ENCODE measurements around the gene GABRR2. TPM values are rescaled to one million over a fixed set of nuclear protein-coding genes. Genes with fewer than 3 reads are reported as not detected.
A peak's percentile ranks its signal among the peaks of the same experiment; 100 is the strongest.
"Not testable (repeated sequence)": the region's sequence is repeated elsewhere in the genome, so short reads cannot be mapped to it uniquely, and the experiment has no call there.

Gene GABRR2
- total RNA-seq, 1 donor from 2014 or later = under 0.01 TPM

DNA sequence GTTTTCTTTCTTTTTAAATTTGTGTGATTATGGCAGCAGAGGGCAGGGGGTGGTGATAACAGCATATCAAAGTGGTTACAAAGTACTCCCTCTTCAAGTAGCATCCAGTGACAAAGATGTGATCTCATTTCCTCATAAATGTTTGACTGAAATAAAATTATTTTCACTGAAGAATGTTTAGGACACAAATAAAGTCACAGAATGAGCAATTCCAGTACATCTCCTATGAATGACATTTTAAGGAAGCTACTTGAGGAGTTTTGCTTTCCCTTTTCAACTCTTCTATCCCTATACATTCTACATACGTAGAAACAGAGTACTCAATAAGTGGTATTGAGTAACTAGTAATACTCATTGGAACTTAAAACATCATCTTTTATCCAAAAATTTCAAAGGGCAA, 13.9 kb upstream of the GABRR2 start:
- DNase-seq (ENCODE audit: low spot score in 2 of 2) (no peak), FAIRE-seq (no peak)

DNA sequence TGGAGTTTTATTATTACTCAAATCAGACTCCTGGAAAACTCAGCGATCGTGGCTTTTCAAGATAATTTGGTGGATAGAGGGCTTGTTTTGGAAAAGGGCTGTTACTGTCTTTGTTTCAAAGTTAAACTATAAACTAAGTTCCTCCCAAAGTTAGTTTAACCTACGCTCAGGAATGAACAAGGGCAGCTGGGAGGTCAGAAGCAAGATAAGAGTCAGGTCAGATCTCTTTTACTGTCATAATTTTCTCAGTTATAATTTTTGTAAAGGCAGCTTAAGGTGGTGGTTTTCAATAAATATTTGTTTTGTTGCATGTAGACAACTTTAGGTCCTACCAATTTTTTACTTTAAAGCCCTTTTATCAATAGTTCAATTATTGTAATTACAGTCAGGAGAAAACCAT, 9.2 kb upstream of the GABRR2 start:
- DNase-seq (ENCODE audit: low spot score in 2 of 2) (no peak), FAIRE-seq (no peak)

DNA sequence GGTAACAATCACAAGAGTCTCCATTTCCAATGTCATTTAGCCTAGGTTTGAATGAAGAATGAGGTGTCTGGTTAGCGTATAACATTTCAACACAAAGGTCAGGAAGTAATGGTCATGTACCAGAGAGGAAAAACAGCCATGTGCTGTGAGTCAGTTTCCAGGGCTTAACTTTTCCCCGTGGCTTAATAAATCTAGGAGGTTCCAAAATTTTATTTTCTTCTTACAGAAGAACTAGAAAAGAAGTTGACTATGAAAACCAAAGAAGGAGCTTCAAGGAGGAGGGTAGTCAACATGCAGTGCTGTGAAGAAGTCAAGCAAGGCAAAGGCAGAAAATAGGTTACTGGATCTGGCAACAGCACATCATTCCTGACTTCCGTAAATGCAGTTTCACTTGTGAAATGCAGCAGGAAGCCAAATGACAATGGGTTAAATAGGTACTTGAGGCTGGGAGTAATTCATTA, 8.4 kb upstream of the GABRR2 start:
- FAIRE-seq (no peak), DNase-seq (ENCODE audit: low spot score in 2 of 2) (no peak)

DNA sequence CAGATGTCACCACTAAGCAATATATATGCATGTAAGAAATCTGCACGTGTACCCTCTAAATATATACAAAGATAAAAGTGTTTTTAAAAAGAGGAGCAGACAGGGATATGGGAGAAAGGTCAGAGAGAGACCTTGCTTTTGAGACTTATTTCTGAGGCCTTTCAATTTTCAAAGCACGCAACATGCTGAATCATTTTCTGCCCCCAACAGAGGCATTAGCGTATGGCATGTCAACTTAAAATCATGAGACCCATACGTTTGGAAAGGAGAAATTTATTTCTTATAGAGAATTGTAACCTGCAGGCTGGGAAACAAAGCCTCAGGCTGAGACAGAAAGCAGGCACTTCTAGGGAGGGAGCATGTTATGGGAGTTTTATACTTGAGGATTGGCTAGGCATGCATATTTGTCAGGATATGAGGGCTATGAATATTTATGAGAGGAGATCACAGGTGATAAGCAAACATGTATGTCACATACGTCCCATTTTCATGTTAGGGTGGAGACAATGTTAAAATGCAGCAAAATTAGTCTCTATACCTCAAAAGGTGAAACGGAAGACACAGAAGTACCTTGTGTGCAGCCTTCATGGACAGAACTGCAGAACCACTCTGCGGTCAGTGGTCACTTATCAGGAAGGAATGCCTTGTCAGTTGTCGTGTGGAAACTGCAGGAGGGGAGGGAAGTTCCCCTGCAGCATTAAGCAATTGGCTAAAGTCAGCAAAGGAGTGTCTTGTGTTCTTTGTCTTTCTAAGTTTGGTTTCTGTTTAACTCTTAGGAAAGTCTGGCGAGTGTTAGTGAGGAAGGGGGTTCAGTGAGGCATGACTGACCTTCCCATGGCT, 6.3 kb upstream of the GABRR2 start:
- no peak for FAIRE-seq
- no peak for DNase-seq (ENCODE audit: low spot score in 2 of 2)

DNA sequence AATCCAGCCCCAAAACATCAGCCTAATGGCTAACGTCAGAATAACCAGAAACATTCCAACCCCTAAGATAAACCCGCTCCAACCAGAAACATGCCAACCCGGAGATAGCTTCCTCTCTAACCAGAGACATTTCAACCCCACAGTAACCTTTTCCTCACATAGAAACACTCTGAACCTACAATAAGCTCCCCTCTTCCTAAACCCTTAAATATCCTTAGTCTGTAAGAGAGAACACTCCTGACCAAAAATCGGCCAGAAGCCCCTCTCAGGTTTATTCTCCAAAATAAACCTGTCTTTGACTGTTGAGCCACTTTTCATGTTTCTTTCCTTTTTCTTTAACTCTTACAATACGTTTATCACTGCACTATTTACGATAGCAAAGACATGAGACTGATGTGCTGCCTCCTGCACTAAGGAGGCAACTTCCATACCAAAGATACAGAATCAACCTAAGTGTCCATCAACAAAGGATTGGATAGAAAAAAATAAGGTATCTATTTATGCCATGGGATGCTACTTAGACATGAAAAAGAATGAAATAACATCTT, 5.0 kb upstream of the GABRR2 start:
- no peak for FAIRE-seq
- DNase-seq (ENCODE audit: low spot score in 2 of 2) = no peak

DNA sequence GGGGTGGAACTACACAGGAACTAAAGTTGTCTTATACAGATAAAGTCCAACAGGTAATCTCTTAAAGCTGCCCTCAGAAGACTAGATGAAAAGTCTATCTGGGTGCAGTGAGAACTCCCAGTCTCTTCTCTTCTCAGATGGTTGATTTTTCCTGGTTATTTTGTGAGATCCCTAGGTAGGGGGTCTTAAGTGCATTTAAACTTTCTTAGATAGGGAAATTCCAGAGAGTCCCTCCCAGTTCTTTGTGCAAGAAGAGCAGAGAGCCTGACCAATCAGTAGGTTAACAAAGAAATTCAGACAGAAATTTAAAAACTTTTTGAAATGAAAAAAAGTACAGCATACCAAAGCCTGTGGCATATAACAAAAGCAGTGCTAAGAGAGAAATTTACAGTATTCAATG, 2.0 kb upstream of the GABRR2 start:
- DNase-seq (ENCODE audit: low spot score in 2 of 2) (no peak), FAIRE-seq (no peak)

DNA sequence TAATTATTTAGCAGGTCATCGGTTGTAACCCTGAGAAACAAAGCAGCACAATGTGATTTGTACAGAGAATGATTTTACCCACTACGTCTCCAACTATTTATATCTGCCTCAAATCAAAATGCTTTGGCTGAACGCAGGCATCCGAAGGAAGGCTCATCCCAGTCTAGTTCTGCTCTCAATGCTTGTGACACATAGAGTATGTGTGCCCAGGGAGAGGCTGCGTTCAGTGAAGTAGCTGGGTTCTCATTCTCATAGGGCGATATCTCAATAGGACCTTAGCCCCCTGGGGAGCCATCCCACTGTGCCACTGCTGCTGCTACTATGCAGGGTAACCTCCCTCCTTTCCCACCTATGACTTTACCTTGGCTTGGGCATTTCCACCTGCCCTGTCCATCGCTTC, 407 bp downstream of the GABRR2 start:
- FAIRE-seq = no peak
- no peak for DNase-seq (ENCODE audit: low spot score in 2 of 2)

DNA sequence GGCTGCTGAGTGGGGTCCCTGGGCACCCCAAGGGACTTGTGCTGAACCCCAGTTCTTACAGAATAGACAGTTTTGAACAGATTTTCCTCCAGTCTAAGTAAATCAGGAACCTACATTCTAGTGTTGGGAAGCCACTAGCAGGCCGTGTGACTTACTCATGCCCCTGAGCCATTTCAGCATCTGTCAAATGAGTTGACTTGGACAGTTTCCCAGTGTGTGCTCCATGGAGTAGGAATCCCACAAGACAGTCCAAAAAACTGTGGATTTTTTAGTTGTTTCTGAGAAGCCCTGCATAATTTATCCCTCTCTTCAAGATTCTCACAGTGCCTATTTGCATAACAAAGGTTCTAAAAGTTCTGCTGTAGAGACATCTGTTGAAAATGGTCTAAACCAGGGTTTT, 2.1 kb downstream of the GABRR2 start:
- no peak for FAIRE-seq
- no peak for DNase-seq (ENCODE audit: low spot score in 2 of 2)

DNA sequence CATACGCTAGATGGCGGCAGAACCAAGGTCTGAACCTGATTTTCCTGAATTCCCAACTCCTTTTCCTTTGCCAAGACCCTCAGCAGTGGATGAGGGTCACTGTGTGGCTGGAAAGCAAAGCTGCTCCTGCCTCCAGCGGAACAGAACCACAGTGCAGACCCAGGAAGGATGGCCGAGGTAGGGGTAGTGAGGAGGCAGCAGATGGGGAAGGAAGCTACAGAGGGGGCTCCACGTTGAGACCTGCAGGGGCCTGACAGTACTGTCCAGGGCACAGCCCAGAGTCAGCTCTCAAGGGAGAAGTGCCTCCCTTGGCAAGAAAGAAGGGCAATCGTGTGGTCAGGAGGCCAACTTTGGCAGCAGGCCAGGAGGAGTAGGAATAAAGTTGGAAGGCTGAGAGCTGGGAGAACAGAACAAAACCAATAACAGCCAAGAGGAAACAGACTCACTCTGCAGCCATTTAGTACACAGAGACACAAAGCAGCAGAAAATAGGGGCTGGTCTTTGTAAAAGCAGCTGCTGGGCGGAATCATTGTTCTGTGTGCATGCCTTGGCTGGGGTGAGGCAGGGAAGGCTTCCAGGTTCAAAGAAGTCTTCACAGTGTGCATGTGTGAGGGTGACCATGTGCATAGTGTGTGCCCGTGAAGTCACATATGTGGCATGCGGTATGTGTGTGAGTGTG, 3.1 kb downstream of the GABRR2 start:
- DNase-seq (ENCODE audit: low spot score in 2 of 2) = peak in 1 of 2 donors; percentile 35
- FAIRE-seq = no peak

DNA sequence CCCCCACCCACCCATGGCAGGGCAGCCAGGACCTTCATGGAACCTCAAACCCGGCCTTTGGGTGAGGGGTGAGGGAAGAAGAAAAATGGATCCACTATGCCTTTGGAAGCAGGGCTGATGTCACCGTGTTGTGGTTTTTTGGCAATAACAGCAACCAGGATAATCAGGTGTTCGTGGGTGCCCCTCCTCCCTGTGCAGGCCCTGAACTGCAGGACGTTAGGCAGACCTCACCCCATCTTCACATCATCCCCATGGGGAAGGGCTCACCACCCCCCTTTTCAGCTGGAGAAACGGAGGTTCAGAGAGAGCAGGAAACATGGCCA, 3.6 kb downstream of the GABRR2 start:
- FAIRE-seq (no peak), DNase-seq (ENCODE audit: low spot score in 2 of 2) (no peak)

DNA sequence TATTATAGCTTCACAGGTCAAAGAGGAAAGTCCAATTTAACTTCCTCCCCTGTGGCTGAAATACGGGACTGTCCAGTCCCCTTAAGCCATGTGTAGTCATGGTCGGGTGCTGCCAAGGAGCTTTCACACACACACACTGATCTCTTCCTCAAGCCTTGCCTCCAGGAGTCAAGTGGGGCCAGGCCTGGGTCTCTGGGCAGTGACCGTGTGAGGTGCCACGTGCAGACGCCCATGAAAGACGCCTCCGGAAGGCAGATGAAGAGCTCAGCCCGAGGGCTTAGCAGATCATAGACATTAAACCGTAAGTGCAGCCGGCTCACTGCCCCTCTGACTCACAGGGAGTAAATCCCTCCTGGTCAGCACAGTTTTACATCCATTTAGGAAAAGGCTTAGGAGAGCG, 4.2 kb downstream of the GABRR2 start:
- no peak for FAIRE-seq
- no peak for DNase-seq (ENCODE audit: low spot score in 2 of 2)

DNA sequence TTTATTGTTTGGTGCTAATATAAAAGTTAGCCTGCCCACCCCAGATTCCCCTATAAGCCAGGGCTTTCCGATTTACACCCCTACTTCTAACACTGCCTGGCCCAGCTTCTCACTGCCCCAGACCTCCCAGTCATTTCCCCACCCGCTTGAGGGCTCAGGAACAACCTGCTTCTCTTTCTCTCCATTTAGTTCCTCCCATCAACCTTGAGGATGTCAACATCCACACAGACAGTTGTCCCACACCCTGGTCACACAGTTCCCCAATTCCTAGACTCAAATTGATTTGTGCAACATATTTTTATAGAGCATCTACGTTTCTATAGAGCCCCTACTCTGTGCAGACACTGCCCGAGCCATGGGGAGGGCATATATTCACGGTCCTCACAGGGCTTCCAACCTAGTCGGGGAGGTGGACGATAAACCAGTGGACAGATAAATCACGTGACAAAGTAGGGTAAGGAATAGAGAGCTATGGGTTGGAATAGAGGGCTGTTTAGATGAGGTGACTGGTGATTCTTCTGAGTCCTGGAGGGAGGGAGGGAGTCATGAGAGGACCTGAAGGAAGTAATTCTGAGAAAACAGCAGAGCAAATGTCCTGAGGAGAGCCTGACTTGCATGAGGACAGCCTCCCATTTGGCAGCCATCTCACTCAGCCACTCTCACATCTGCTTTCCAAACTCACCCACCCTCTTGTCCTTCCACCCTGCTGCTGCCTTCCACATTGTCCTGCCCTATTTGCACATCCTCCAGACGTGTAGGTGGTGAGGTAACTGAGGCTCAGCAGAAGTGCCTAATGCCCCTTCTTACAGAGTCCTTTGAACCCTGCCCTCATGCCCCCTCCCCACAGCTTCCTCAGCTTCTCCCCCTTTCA, 6.3 kb downstream of the GABRR2 start:
- FAIRE-seq (no peak), DNase-seq (ENCODE audit: low spot score in 2 of 2) (no peak)

DNA sequence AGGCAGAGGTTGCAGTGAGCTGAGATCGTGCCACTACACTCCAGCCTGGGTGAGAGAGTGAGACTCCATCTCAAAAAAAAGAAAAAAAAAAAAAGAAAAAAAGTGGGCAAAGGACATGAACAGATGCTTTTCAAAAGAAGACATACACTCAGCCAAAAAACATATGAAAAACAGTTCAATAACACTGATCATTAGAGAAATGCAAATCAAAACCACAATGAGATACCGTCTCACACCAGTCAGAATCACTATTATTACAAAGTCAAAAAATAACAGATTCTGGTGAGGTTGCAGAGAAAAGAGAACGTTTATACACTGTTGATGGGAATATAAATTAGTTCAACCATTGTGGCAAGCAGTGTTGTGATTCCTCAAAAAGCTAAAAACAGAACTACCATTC, 10.6 kb downstream of the GABRR2 start:
- FAIRE-seq; DNase-seq (ENCODE audit: low spot score in 2 of 2): not testable (repeated sequence)

DNA sequence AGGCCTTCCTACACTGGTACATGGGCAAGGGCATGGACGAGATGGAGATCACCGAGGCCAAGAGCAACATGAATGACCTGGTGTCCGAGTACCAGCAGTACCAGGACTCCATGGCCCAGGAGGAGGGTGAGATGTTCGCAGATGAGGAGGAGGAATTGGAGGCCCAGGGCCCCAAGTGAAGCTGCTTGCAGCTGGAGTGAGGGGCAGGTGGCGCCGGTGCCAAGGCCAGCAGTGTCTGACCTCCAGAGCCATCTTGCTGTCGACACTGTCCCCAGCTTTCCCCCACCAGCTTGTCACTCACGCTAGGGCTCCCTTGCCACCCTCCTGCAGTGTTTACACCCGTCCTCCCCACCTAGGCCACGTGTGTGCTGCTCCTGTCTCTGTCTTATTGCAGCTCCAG, 12.2 kb downstream of the GABRR2 start:
- FAIRE-seq (no peak), DNase-seq (ENCODE audit: low spot score in 2 of 2) (no peak)

DNA sequence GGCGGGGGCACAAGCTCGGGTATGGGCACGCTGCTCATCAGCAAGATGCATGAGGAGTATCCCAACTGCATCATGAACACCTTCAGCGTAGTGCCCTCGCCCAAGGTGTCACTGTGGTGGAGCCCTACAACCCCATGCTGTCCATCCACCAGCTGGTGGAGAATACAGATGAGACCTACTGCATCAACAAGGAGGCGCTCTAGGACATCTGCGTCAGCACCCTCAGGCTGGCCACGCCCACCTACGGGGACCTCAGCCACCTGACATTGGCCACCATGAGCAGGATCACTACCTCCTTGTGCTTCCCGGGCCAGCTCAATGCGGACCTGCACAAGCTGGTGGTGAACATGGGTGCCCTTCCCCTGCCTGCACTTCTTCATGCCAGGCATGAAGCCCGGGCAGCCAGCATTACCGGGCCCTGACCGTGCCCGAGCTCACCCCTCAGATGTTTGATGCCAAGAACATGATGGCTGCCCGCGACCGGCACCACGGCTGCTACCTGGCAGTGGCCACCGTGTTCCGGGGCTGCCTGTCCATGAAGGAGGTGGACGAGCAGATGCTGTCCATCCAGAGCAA, 12.8 kb downstream of the GABRR2 start:
- no peak for FAIRE-seq

DNA sequence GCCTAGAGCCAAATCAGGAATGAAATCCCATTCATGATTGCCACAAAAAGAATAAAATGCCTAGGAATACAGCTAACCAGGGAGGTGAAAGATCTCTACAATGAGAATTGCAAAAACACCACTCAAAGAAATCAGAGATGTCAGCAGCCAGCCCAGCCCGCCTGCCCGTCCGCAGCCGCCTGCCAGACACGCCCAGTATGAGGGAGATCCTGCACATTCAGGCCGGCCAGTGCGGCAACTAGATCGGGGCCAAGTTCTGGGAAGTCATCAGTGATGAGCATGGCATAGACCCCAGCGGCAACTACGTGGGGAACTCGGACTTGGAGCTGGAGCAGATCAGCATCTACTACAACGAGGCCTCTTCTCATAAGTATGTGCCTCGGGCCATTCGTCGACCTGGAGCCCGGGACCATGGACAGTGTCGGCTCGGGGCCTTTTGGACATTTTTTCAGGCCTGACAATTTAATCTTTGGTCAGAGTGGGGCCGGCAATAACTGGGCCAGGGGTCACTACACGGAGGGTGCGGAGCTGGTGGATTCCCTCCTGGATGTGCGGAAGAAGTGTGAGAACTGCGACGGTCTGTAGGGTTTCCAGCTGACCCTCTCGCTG, 13.4 kb downstream of the GABRR2 start:
- FAIRE-seq = no peak
- no peak for DNase-seq (ENCODE audit: low spot score in 2 of 2)

More for the DNA sequence above, 12.8 kb downstream of the GABRR2 start:
- DNase-seq (ENCODE audit: low spot score in 2 of 2) = no peak

DNA sequence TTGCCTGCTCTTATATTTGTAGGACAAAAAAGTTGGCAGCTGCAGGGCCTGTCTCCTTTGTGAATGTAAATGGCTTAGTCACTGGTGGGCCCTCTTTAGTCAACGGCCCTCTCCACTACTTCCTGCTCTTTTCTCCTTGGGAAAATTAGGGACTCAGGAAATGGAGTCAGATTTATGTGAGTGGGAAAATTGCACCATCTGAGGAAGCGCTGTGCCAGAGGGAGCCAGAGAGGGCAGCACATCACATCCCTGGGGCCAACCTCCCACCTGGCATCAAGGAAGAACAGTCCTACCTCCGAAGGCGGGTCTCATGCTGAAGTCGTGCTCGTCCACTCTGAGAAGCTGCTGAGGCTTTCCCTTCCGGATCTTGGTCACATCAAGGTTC, 15.6 kb downstream of the GABRR2 start:
- DNase-seq (ENCODE audit: low spot score in 2 of 2) = no peak
- no peak for FAIRE-seq

DNA sequence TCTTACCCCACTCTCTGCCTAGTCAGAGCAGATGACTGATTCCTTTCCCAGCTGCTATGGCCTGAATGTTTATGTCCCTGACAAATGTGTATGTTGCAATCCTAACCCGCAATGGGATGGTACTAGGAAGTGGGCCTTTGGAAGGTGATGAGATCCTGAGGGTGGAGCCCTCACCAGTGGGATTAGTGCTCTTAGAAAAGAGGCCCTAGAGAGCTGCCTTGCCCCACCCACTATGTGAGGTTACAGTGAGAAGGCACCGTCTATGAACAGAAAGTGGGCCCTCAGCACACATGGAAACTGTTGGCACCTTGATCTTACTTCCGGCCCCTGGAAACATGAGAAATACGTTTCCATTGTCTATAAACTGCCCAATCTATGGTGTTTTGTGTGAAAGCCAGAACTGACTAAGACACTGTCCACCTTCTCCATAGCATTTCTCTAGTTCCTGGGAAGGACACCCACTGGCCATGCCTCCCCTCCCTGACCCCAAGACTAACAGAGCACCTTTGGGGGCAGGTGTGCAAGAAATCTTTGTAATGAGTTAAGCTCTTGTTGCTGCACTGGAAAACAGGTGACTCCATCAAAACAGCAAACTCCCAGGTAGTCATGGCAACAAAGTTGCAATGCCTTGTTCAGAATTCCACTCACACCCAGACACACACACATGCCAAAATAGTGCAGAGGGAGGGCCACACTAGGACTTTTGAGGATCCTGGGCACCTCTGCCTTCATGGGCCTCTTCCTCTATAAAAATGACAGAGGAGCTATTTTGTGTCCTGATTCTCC, 16.2 kb downstream of the GABRR2 start:
- DNase-seq (ENCODE audit: low spot score in 2 of 2) (no peak), FAIRE-seq (no peak)

DNA sequence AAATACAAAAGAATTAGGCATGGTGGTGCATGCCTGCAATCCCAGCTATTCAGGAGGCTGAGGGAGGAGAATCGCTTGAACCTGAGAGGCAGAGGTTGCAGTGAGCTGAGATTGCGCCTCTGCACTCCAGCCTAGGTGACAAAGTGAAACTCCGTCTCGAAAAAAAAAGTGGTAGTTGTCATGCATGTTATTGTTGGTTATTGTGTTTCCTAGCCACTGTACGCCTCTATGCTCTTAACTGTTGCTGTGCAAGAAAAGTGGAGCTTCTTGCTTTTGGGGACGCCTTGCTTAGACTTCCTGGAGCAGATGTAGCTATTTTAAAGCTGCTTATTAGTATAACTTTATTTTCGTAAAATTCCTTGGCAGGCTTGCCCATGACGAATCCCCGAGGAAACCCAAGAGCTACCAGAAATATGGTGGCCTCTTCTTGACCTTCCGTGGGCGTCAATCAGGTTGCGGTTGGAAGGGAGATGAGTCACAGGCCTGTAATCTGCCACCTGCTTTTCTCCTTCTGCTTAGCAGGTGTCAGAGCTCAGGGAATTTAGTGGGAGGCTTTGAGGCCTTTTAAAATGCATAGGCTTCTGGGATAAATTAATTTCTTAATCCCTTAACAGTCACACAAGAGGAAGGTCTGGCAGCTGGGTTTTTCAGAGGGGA, 17.3 kb downstream of the GABRR2 start:
- FAIRE-seq = no peak
- DNase-seq (ENCODE audit: low spot score in 2 of 2) = peak in 1 of 2 donors; percentile 36

All from frontal cortex (tissue), 4 donors.